HepG2 (cell line): Measurements from ENCODE around the gene UBASH3A. TPM values are rescaled to one million over a fixed set of nuclear protein-coding genes. Genes with fewer than 3 reads are reported as not detected.

Experiments
- ATAC-seq: fragments of 200-7000 bp; cut with Tn5 transposase; 3 replicates; pipeline ENCODE4 v1.9.1; 2020; ENCODE audit warnings: mild to moderate bottlenecking, moderate library complexity
- BruUV-seq: library from RNA; stranded (reverse); fragments of 400-500 nt; replicated peaks from 2 replicates; lab custom pipeline; 2021; lab: Mats Ljungman, UMichigan
- CTCF ChIA-PET: fragments of 300-600 bp; formaldehyde crosslinking; extraction: SDS; loops from one replicate; lab custom pipeline; 2021; ENCODE audit warnings: low total read pairs, inconsistent platforms, low intra/inter-chr PET ratio; lab: Yijun Ruan, JAX
- POLR2A ChIA-PET: fragments of 350-600 bp; sonication (Branson Sonifier 250); formaldehyde crosslinking; loops from one replicate; lab custom pipeline; 2020; ENCODE audit warnings: antibody characterized with exemption, inconsistent platforms; lab: Yijun Ruan, JAX
- DNase-seq: peaks from one replicate; pipeline ENCODE4 v3.0.0-alpha.2; 2015; ENCODE audit warnings: low spot score
- FAIRE-seq: peaks from 3 replicates; lab custom pipeline; 2011; peaks lifted over from hg19 to GRCh38; lab: Jason Lieb, UNC
- H2AFZ ChIP-seq: one replicate; pipeline ENCODE4 v1.6.1; 2011; ENCODE audit warnings: low read length, inconsistent platforms
- H3K27ac ChIP-seq: fragments of 300-600 bp; 3 replicates; pipeline ENCODE4 v1.8.0; 2011; ENCODE audit warnings: mixed run types, mild to moderate bottlenecking, mixed read lengths, low read length, inconsistent platforms; ENCODE audit not compliant: insufficient read depth; ENCODE audit errors: extremely low read length
- H3K27me3 ChIP-seq, 2 experiments: fragments of 200-600 bp in 1 of 2; 2 replicates in 1 of 2; 3 replicates in 1 of 2; pipeline versions ENCODE4 v1.6.0 to v1.8.0; 2011; ENCODE audit warnings: low read length in 2 of 2, mild to moderate bottlenecking in 2 of 2, moderate library complexity in 2 of 2, inconsistent platforms in 1 of 2; ENCODE audit not compliant: insufficient read depth in 2 of 2, control insufficient read depth in 1 of 2
- H3K36me3 ChIP-seq, 2 experiments: fragments of 200-600 bp in 1 of 2; replicated peaks in 1 of 2; 2 replicates in 1 of 2; 3 replicates in 1 of 2; pipeline versions ENCODE4 v1.5.1 to v1.8.0; 2011; ENCODE audit warnings: low read length in 2 of 2, inconsistent platforms in 1 of 2; ENCODE audit not compliant: insufficient read depth in 2 of 2, control insufficient read depth in 1 of 2
- H3K4me1 ChIP-seq: 2 replicates; pipeline ENCODE4 v1.5.1; 2012; ENCODE audit warnings: low read length, inconsistent platforms; ENCODE audit not compliant: insufficient read depth
- H3K4me2 ChIP-seq: 2 replicates; pipeline ENCODE4 v1.6.0; 2011; ENCODE audit warnings: low read depth, low read length, inconsistent platforms
- H3K4me3 ChIP-seq, 3 experiments: fragments of 200-600 bp in 1 of 3; sonication (generic), shearing (Covaris generic) in 1 of 3; replicated peaks in 1 of 3; 2 replicates each; pipeline ENCODE4 v1.5.1; 2011 to 2016; ENCODE audit warnings: low read length in 3 of 3, inconsistent platforms in 2 of 3, low read depth in 2 of 3, mild to moderate bottlenecking in 2 of 3, control low read depth in 1 of 3, mixed read lengths in 1 of 3; ENCODE audit not compliant: insufficient read depth in 1 of 3
- H3K79me2 ChIP-seq: one replicate; pipeline ENCODE4 v1.6.1; 2011; ENCODE audit warnings: low read length, inconsistent platforms; ENCODE audit not compliant: insufficient read depth
- H3K9ac ChIP-seq: 2 replicates; pipeline ENCODE4 v1.6.0; 2011; ENCODE audit warnings: mild to moderate bottlenecking, low read depth, low read length, inconsistent platforms; ENCODE audit not compliant: insufficient read depth
- H3K9me3 ChIP-seq: 2 replicates; pipeline ENCODE4 v1.5.1; 2012; ENCODE audit warnings: mild to moderate bottlenecking, low read length
- H4K20me1 ChIP-seq: 2 replicates; pipeline ENCODE4 v1.6.0; 2011; ENCODE audit warnings: inconsistent platforms, mild to moderate bottlenecking, low read length, moderate library complexity; ENCODE audit not compliant: insufficient read depth
- ATF3 ChIP-seq: sonication (generic); formaldehyde crosslinking; IDR thresholded peaks from 2 replicates; pipeline ENCODE4 v1.4.0; 2020; ENCODE audit warnings: missing genetic modification reagents
- HOXD1 ChIP-seq: sonication (generic); formaldehyde crosslinking; IDR thresholded peaks from 2 replicates; pipeline ENCODE4 v1.5.0; 2020; ENCODE audit warnings: missing genetic modification reagents
- MIER2 ChIP-seq: IDR thresholded peaks from 2 replicates; pipeline ENCODE4 v1.6.1; 2016; ENCODE audit warnings: missing biosample characterization, missing genetic modification reagents
- NCOR1 ChIP-seq: fragments of 200-600 bp; sonication (generic); IDR thresholded peaks from 2 replicates; pipeline ENCODE4 v1.7.0; 2017; ENCODE audit warnings: antibody characterized with exemption, low read length, borderline replicate concordance
- PAXIP1 ChIP-seq: sonication (generic); formaldehyde crosslinking; conservative IDR thresholded peaks from 2 replicates; pipeline ENCODE4 v1.4.0; 2020; ENCODE audit warnings: mild to moderate bottlenecking, missing genetic modification reagents, moderate library complexity
- ZBTB2 ChIP-seq: sonication (generic); formaldehyde crosslinking; IDR thresholded peaks from 2 replicates; pipeline ENCODE4 v1.8.0; 2022; ENCODE audit warnings: low read depth, missing genetic modification reagents
- ZBTB25 ChIP-seq: IDR thresholded peaks from 2 replicates; pipeline ENCODE4 v1.6.1; 2018; ENCODE audit warnings: missing genetic modification reagents
- ZBTB7A ChIP-seq: sonication (generic); formaldehyde crosslinking; IDR thresholded peaks from 2 replicates; pipeline ENCODE4 v1.8.0; 2022; ENCODE audit warnings: mild to moderate bottlenecking, missing genetic modification reagents
- ZNF24 ChIP-seq: fragments of 450-650 bp; IDR thresholded peaks from 2 replicates; pipeline ENCODE4 v1.6.1; 2017; ENCODE audit warnings: antibody characterized with exemption, mild to moderate bottlenecking
- ZNF614 ChIP-seq: IDR thresholded peaks from 2 replicates; pipeline ENCODE4 v1.6.1; 2018; ENCODE audit warnings: missing biosample characterization, missing genetic modification reagents, inconsistent platforms, borderline replicate concordance
- ZNF672 ChIP-seq: sonication (generic); formaldehyde crosslinking; IDR thresholded peaks from 2 replicates; pipeline ENCODE4 v1.8.1; 2022; ENCODE audit warnings: missing genetic modification reagents
- ZNF768 ChIP-seq: sonication (generic); formaldehyde crosslinking; IDR thresholded peaks from 2 replicates; pipeline ENCODE4 v1.4.0; 2020; ENCODE audit warnings: missing genetic modification reagents
- ZNF770 ChIP-seq: sonication (generic); formaldehyde crosslinking; IDR thresholded peaks from 2 replicates; pipeline ENCODE4 v1.5.0; 2020; ENCODE audit warnings: mild to moderate bottlenecking, missing genetic modification reagents
- ZNF800 ChIP-seq: sonication (generic); formaldehyde crosslinking; IDR thresholded peaks from 2 replicates; pipeline ENCODE4 v1.4.0; 2020; ENCODE audit warnings: missing genetic modification reagents
- WGBS: methylation state at CpG from one replicate; pipeline ENCODE4 v1.1.6; 2017; ENCODE audit warnings: low lambda C conversion rate; 5-methylcytosine and 5-hydroxymethylcytosine counted together
- in situ Hi-C: cut with HindIII; loops from 2 replicates; pipeline ENCODE4 v1.10.0; 2017; ENCODE audit warnings: low pct_unique_long_range_greater_than_20kb; ENCODE audit not compliant: extremely low pct_ligation_motif_present
- intact Hi-C: fragments of 100-400 bp; cut with micrococcal nuclease; formaldehyde crosslinking; loops from one replicate; pipeline ENCODE4 v1.10.0; 2022; ENCODE audit not compliant: unreplicated experiment
- polyA plus RNA-seq, 8 experiments: library from polyadenylated mRNA; depleted of rRNA in 3 of 8; stranded (reverse) in 7 of 8; unstranded in 1 of 8; fragments of >200 nt; fragmentation: Illumina TruSeq in 4 of 8; extraction: Trizol in 4 of 8; gene quantifications; 2 replicates each; pipeline versions ENCODE4 v1.2.1 to v1.2.3, GENCODE V29; 2011 to 2016; ENCODE audit warnings: low read depth in 4 of 8, missing spikeins in 1 of 8, mixed read lengths in 1 of 8; ENCODE audit not compliant: insufficient read depth in 1 of 8
- total RNA-seq, 5 experiments: library from RNA; depleted of rRNA; stranded (reverse); fragments of >200 nt; fragmentation: Illumina TruSeq; extraction: Trizol; gene quantifications; 2 replicates each; pipeline ENCODE4 v1.2.3, GENCODE V29; 2016; ENCODE audit warnings: low read depth in 1 of 5

UBASH3A gene
- total and polyA plus RNA-seq, 2 of the 13 experiments (the other 11 are each of a cell fraction or from before 2014, with no cell fraction given): not detected

GRCh38 chr21:42418886-42419285, 15.2 kb downstream of the UBASH3A start:
- FAIRE-seq: no peak
- ChIA-PET POLR2A (no interaction called here), CTCF (no interaction called here)
- Histone ChIP-seq H3K9ac (no peak overlapping the region), H3K4me1 (peaks cover 19% of the 10 kb centered on the region), H3K27ac (no peak overlapping the region), H3K4me2 (no peak overlapping the region), H3K79me2 (no peaks in the 10 kb centered on the region), H2AFZ (no peak overlapping the region), H3K4me3 (no peak overlapping the region), H3K9me3 (no peaks in the 10 kb centered on the region), H4K20me1 (no peaks in the 10 kb centered on the region), H3K36me3 (no peaks in the 10 kb centered on the region), H3K27me3 (peaks cover 1 to 4% of the 10 kb centered on the region in 2 experiments; a peak in 1 of 5 replicates)
- DNase-seq: no peak
- in situ Hi-C loops: no loop called here
- no TSS peak for BruUV-seq
- WGBS: 18% methylated on average over 4 of the region's 4 CpGs
- no peak for ATAC-seq
- intact Hi-C loops: no loop called here
- TF ChIP-seq ZNF770 (no peak), PAXIP1 (CRISPR knock-in tag) (no peak), HOXD1 (CRISPR knock-in tag) (no peak), ZBTB25 (CRISPR knock-in tag) (no peak), ZNF672 (CRISPR knock-in tag) (no peak), ZNF768 (no peak), NCOR1 (no peak), ZBTB2 (no peak), ZNF800 (no peak), ZNF614 (CRISPR knock-in tag) (no peak), ATF3 (CRISPR knock-in tag) (no peak), ZBTB7A (no peak), MIER2 (no peak), ZNF24 (no peak)
